Testis (tissue), 3 donors: ENCODE measurements around the gene SMIM28. TPM values are rescaled to one million over a fixed set of nuclear protein-coding genes. Genes with fewer than 3 reads are reported as not detected.

Experiments used
- DNase-seq: peaks from one replicate; pipeline ENCODE4 v3.0.0-alpha.2; 2019
- H3K27ac ChIP-seq, 2 donors: fragments of 200-600 bp; sonication (generic); one replicate each; pipeline ENCODE4 v1.5.1; 2019
- H3K27me3 ChIP-seq: fragments of 200-600 bp; sonication (generic); one replicate; pipeline ENCODE4 v1.5.1; 2019
- H3K36me3 ChIP-seq: fragments of 200-600 bp; sonication (generic); one replicate; pipeline ENCODE4 v1.5.1; 2017; ENCODE audit warnings: low read depth; ENCODE audit errors: missing control alignments
- H3K4me1 ChIP-seq: fragments of 200-600 bp; sonication (generic); one replicate; pipeline ENCODE4 v1.5.1; 2019
- H3K4me3 ChIP-seq, 2 donors: fragments of 200-600 bp; sonication (generic); one replicate each; pipeline ENCODE4 v1.5.1; 2017 to 2019
- H3K9me3 ChIP-seq: fragments of 200-600 bp; sonication (generic); one replicate; pipeline ENCODE4 v1.5.1; 2017
- CTCF ChIP-seq, 3 experiments: fragments of 450-650 bp in 2 of 3; fragments of 200-600 bp in 1 of 3; sonication (generic) in 1 of 3; IDR thresholded peaks; one replicate each; pipeline ENCODE4 v1.5.1; 2016 to 2019; ENCODE audit warnings: antibody characterized with exemption in 3 of 3, mild to moderate bottlenecking in 2 of 3, moderate library complexity in 1 of 3
- POLR2A ChIP-seq: fragments of 450-650 bp; IDR thresholded peaks from one replicate; pipeline ENCODE4 v1.6.1; 2017; ENCODE audit warnings: antibody characterized with exemption, mild to moderate bottlenecking, moderate library complexity
- WGBS, 2 donors: methylation state at CpG; one replicate each; pipeline ENCODE4 v1.1.5; 2018; 5-methylcytosine and 5-hydroxymethylcytosine counted together
- intact Hi-C: fragments of 100-400 bp; cut with DNase I; formaldehyde crosslinking; loops from one replicate; pipeline ENCODE4 v1.15.1; 2023; ENCODE audit warnings: low total_unique reads
- polyA plus RNA-seq: library from polyadenylated mRNA; stranded (reverse); fragments of 350-450 nt; fragmentation: Illumina TruSeq; extraction: RNeasy Lipid Tissue Mini Kit (QIAGEN cat#74804); gene quantifications from one replicate; pipeline ENCODE4 v1.2.3, GENCODE V29; 2014; ENCODE audit warnings: low read depth, low replicate concordance; ENCODE audit not compliant: insufficient read depth
- total RNA-seq, 2 donors: library from RNA; depleted of rRNA; stranded (reverse); fragments of >200 nt; gene quantifications; one replicate each; pipeline ENCODE4 v1.2.3, GENCODE V29; 2016

Gene SMIM28
- total and polyA plus RNA-seq, 3 donors from 2014 or later, result not detected

GRCh38 chr6:138371452-138371711, 6.3 kb upstream of the SMIM28 start:
- Histone ChIP-seq H3K27me3 (no peaks in the 10 kb centered on the region), H3K4me1 (no peaks in the 10 kb centered on the region), H3K27ac (no peak overlapping the region), H3K9me3 (no peaks in the 10 kb centered on the region), H3K4me3 (no peak overlapping the region), H3K36me3 (no peaks in the 10 kb centered on the region)
- WGBS, 2 donors, result 69 to 75% methylated on average over 3 of the region's 3 CpGs
- intact Hi-C loops, result no loop called here
- TF ChIP-seq POLR2A (no peak), CTCF (IDR thresholded peaks at IDR 0.05) (no peak)
- no peak for DNase-seq

- Histone ChIP-seq H3K9me3 (no peaks in the 10 kb centered on the region), H3K4me3 (no peak overlapping the region), H3K4me1 (no peaks in the 10 kb centered on the region), H3K36me3 (no peaks in the 10 kb centered on the region), H3K27ac (no peak overlapping the region), H3K27me3 (no peaks in the 10 kb centered on the region)
- WGBS, 2 donors, result 40 to 62% methylated on average over 3 of the region's 3 CpGs
- TF ChIP-seq CTCF (IDR thresholded peaks at IDR 0.05) (no peak), POLR2A (no peak)
- intact Hi-C loops, result no loop called here
- DNase-seq, result no peak
These were observed 6.0 kb upstream of the SMIM28 start for GRCh38 chr6:138371720-138372119.

- TF ChIP-seq CTCF (IDR thresholded peaks at IDR 0.05), result no peak
- no peak for TF ChIP-seq POLR2A
- Histone ChIP-seq H3K27me3 (no peaks in the 10 kb centered on the region), H3K27ac (no peak overlapping the region), H3K36me3 (no peaks in the 10 kb centered on the region), H3K9me3 (no peaks in the 10 kb centered on the region), H3K4me1 (no peaks in the 10 kb centered on the region), H3K4me3 (no peak overlapping the region)
- DNase-seq, result no peak
- intact Hi-C loops, result no loop called here
These were observed 4.8 kb upstream of the SMIM28 start for GRCh38 chr6:138372711-138373463.

DNA sequence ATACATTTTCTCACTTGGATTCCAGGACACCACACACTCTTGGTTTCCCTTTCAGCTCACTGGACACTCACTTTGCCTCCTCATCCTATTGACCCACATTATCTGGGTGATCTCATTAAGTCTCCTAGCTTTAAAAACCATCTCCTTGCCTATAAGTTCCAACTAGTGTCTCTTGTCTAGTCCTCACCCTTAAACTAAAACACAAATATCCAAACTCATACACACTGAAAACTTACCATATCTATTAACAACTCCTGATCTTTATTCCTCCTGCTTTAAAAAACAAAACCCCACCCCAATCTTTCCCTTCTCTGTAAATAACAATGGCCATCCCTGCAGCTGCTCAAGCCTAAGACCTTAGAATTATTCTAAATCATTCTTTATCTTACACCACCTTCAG, 3.5 kb upstream of the SMIM28 start:
- Histone ChIP-seq H3K9me3 (no peaks in the 10 kb centered on the region), H3K4me1 (no peaks in the 10 kb centered on the region), H3K27me3 (no peaks in the 10 kb centered on the region), H3K36me3 (no peaks in the 10 kb centered on the region), H3K27ac (no peak overlapping the region), H3K4me3 (no peak overlapping the region)
- TF ChIP-seq POLR2A (no peak), CTCF (IDR thresholded peaks at IDR 0.05) (no peak)
- no peak for DNase-seq
- intact Hi-C loops, result no loop called here

DNA sequence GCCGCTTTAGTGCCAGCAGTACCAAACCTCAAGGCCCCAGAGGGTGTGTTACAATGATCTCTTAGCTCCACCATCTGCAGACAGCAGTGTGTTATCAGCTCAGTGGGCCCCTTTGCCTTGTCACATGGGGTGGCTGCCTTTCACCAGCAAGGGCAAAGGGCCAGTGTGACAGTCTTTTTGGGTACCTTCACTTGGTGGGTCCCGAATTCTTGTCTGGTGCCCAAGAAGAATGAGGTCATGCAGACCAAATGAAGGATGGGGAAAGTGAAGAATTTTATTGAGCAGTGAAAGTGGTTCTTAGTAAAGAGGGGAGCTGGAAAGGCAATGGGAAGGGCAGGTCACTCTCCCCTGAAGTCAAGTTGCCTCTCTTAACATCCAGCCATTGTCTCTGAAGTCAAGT, 2.9 kb upstream of the SMIM28 start:
- H3K27ac ChIP-seq, result no peak overlapping the region
- H3K36me3 ChIP-seq, result no peaks in the 10 kb centered on the region
- 85 to 92% methylated on average over 2 of the region's 2 CpGs for WGBS, 2 donors
- H3K4me1 ChIP-seq, result no peaks in the 10 kb centered on the region
- DNase-seq, result no peak
- H3K27me3 ChIP-seq, result no peaks in the 10 kb centered on the region
- H3K9me3 ChIP-seq, result no peaks in the 10 kb centered on the region
- intact Hi-C loops, result no loop called here
- H3K4me3 ChIP-seq, result no peak overlapping the region
- TF ChIP-seq CTCF (IDR thresholded peaks at IDR 0.05) (no peak), POLR2A (no peak)
